H1 (cell line): Measurements from ENCODE around the gene RAB3GAP1. TPM values are rescaled to one million over a fixed set of nuclear protein-coding genes. Genes with fewer than 3 reads are reported as not detected.

Experiments
- CTCF ChIA-PET: fragments of 300-600 bp; sonication (Branson Sonifier 250); formaldehyde crosslinking; loops from one replicate; lab custom pipeline; 2021; ENCODE audit not compliant: partially characterized antibody; lab: Charles Lee
- POLR2A ChIA-PET: fragments of 300-600 bp; sonication (Branson Sonifier 250); formaldehyde crosslinking; loops from one replicate; lab custom pipeline; 2021; ENCODE audit warnings: inconsistent platforms; ENCODE audit not compliant: partially characterized antibody; lab: Charles Lee
- DNase-seq, 2 experiments: peaks; one replicate each; pipeline versions ENCODE4 v3.0.0 to v3.0.0-alpha.2; 2010 to 2022; ENCODE audit warnings: low spot score in 2 of 2, low read depth in 1 of 2, mixed read lengths in 1 of 2
- FAIRE-seq: peaks from 2 replicates; lab custom pipeline; 2011; peaks lifted over from hg19 to GRCh38; lab: Jason Lieb, UNC
- H2AFZ ChIP-seq: 2 replicates; pipeline ENCODE4 v1.8.1; 2012; ENCODE audit warnings: low read length, inconsistent platforms
- H2AK5ac ChIP-seq: 2 replicates; pipeline ENCODE4 v1.6.1; 2013; ENCODE audit warnings: low read depth, low read length
- H2BK120ac ChIP-seq: replicated peaks from 2 replicates; pipeline ENCODE3; 2013; ENCODE audit warnings: low read depth, low read length, inconsistent platforms
- H2BK12ac ChIP-seq: 2 replicates; pipeline ENCODE4 v1.6.1; 2013; ENCODE audit warnings: low read depth, low read length
- H2BK15ac ChIP-seq: 2 replicates; pipeline ENCODE4 v1.6.1; 2013; ENCODE audit warnings: low read length
- H2BK20ac ChIP-seq: 2 replicates; pipeline ENCODE4 v1.6.1; 2013; ENCODE audit warnings: low read length
- H2BK5ac ChIP-seq: 2 replicates; pipeline ENCODE4 v1.6.1; 2013; ENCODE audit warnings: low read depth, low read length
- H3K14ac ChIP-seq: 2 replicates; pipeline ENCODE4 v1.6.1; 2013; ENCODE audit warnings: inconsistent platforms; ENCODE audit not compliant: insufficient read length
- H3K18ac ChIP-seq: 2 replicates; pipeline ENCODE4 v1.6.1; 2013; ENCODE audit warnings: low read length; ENCODE audit errors: extremely low read depth
- H3K23ac ChIP-seq: 2 replicates; pipeline ENCODE4 v1.6.1; 2013; ENCODE audit warnings: inconsistent platforms; ENCODE audit not compliant: insufficient read length
- H3K23me2 ChIP-seq: 2 replicates; pipeline ENCODE4 v1.6.1; 2013; ENCODE audit warnings: low read depth, low read length
- H3K27ac ChIP-seq: 2 replicates; pipeline ENCODE4 v1.6.1; 2011; ENCODE audit warnings: low read depth, low read length, inconsistent platforms
- H3K27me3 ChIP-seq, 4 experiments: replicated peaks in 1 of 4; 1 replicate in 1 of 4; 2 replicates in 3 of 4; pipeline versions ENCODE4 v1.6.1 to v1.8.1; 2011 to 2013; ENCODE audit warnings: low read length in 3 of 4, mild to moderate bottlenecking in 3 of 4, inconsistent platforms in 2 of 4, mixed read lengths in 2 of 4, moderate library complexity in 1 of 4; ENCODE audit not compliant: control insufficient read depth in 3 of 4, insufficient read depth in 3 of 4; ENCODE audit errors: extremely low read depth in 1 of 4
- H3K36me3 ChIP-seq, 4 experiments: 2 replicates each; pipeline versions ENCODE4 v1.6.1 to v1.8.1; 2011 to 2013; ENCODE audit warnings: mild to moderate bottlenecking in 4 of 4, low read length in 3 of 4, moderate library complexity in 2 of 4, control low read depth in 1 of 4, inconsistent platforms in 1 of 4; ENCODE audit not compliant: insufficient read depth in 4 of 4, control insufficient read depth in 2 of 4
- H3K4ac ChIP-seq: replicated peaks from 2 replicates; pipeline ENCODE3; 2013; ENCODE audit warnings: low read length, low read depth, mixed read lengths, inconsistent platforms; ENCODE audit not compliant: insufficient read length
- H3K4me1 ChIP-seq, 4 experiments: replicated peaks in 1 of 4; 1 replicate in 1 of 4; 2 replicates in 3 of 4; pipeline versions ENCODE4 v1.6.1 to v1.8.1; 2011 to 2013; ENCODE audit warnings: low read length in 3 of 4, inconsistent platforms in 2 of 4, mixed read lengths in 1 of 4; ENCODE audit not compliant: insufficient read depth in 4 of 4, control insufficient read depth in 3 of 4
- H3K4me2 ChIP-seq, 2 experiments: 2 replicates each; pipeline versions ENCODE4 v1.6.1 to v1.8.1; 2011 to 2013; ENCODE audit warnings: low read depth in 2 of 2, low read length in 2 of 2, control low read depth in 1 of 2, inconsistent platforms in 1 of 2, mild to moderate bottlenecking in 1 of 2; ENCODE audit not compliant: insufficient read depth in 1 of 2
- H3K4me3 ChIP-seq, 4 experiments: fragments of 200-600, 300-600 bp in 1 of 4; sonication (generic), shearing (Covaris generic), sonication (Bioruptor Twin) in 1 of 4; 2 replicates each; pipeline versions ENCODE4 v1.5.1 to v1.8.1; 2011 to 2016; ENCODE audit warnings: low read length in 4 of 4, low read depth in 3 of 4, control low read depth in 2 of 4, inconsistent platforms in 2 of 4, mild to moderate bottlenecking in 2 of 4, mixed read lengths in 1 of 4, moderate library complexity in 1 of 4; ENCODE audit not compliant: insufficient read depth in 2 of 4; ENCODE audit errors: extremely low read depth in 1 of 4
- H3K56ac ChIP-seq: replicated peaks from 2 replicates; pipeline ENCODE3; 2013; ENCODE audit warnings: low read depth, mild to moderate bottlenecking, mixed read lengths, low read length, inconsistent platforms; ENCODE audit not compliant: insufficient read length
- H3K79me1 ChIP-seq: 2 replicates; pipeline ENCODE4 v1.6.1; 2013; ENCODE audit warnings: low read depth, low read length, control low read depth
- H3K79me2 ChIP-seq, 2 experiments: 2 replicates each; pipeline versions ENCODE4 v1.6.1 to v1.8.1; 2012 to 2013; ENCODE audit warnings: low read length in 2 of 2, mild to moderate bottlenecking in 2 of 2, inconsistent platforms in 1 of 2; ENCODE audit not compliant: insufficient read depth in 2 of 2, control insufficient read depth in 1 of 2
- H3K9ac ChIP-seq, 4 experiments: replicated peaks in 1 of 4; 1 replicate in 1 of 4; 2 replicates in 3 of 4; pipeline versions ENCODE4 v1.6.1 to v1.8.1; 2011 to 2013; ENCODE audit warnings: low read depth in 3 of 4, low read length in 3 of 4, control low read depth in 2 of 4, mild to moderate bottlenecking in 2 of 4, moderate library complexity in 2 of 4, inconsistent platforms in 1 of 4; ENCODE audit errors: extremely low read depth in 1 of 4
- H3K9me3 ChIP-seq, 2 experiments: 2 replicates each; pipeline versions ENCODE4 v1.6.1 to v1.8.1; 2012 to 2013; ENCODE audit warnings: mild to moderate bottlenecking in 2 of 2, moderate library complexity in 2 of 2, control low read depth in 1 of 2, inconsistent platforms in 1 of 2, low read depth in 1 of 2, low read length in 1 of 2, mixed read lengths in 1 of 2; ENCODE audit not compliant: insufficient read depth in 2 of 2
- H4K20me1 ChIP-seq, 2 experiments: replicated peaks in 1 of 2; 2 replicates each; pipeline versions ENCODE3 to v1.8.1; 2011 to 2013; ENCODE audit warnings: inconsistent platforms in 2 of 2, low read length in 2 of 2, mild to moderate bottlenecking in 1 of 2; ENCODE audit not compliant: insufficient read depth in 2 of 2, control insufficient read depth in 1 of 2
- H4K5ac ChIP-seq: 2 replicates; pipeline ENCODE4 v1.6.1; 2013; ENCODE audit warnings: low read length, low read depth, mixed read lengths, inconsistent platforms; ENCODE audit not compliant: insufficient read length
- H4K8ac ChIP-seq: 2 replicates; pipeline ENCODE4 v1.8.0; 2013; ENCODE audit warnings: mild to moderate bottlenecking, moderate library complexity, low read length, inconsistent platforms; ENCODE audit not compliant: insufficient read depth; ENCODE audit errors: extremely low read depth
- H4K91ac ChIP-seq: replicated peaks from 2 replicates; pipeline ENCODE3; 2013; ENCODE audit warnings: low read length, mixed read lengths, inconsistent platforms; ENCODE audit not compliant: insufficient read length
- BCL11A ChIP-seq, 2 experiments: IDR thresholded peaks; one replicate each; pipeline ENCODE4 v1.6.1; 2011; ENCODE audit warnings: low read depth in 2 of 2, low read length in 2 of 2, mild to moderate bottlenecking in 2 of 2
- CREB1 ChIP-seq: IDR thresholded peaks from 2 replicates; pipeline ENCODE4 v1.6.1; 2012; ENCODE audit warnings: inconsistent platforms
- EZH2 ChIP-seq: fragments of 200-600 bp; sonication (generic); IDR thresholded peaks from 2 replicates; pipeline ENCODE4 v1.7.1; 2012; ENCODE audit warnings: low read depth, mild to moderate bottlenecking, moderate library complexity, low read length, inconsistent platforms; ENCODE audit not compliant: severe bottlenecking
- KDM4A ChIP-seq: IDR thresholded peaks from one replicate; pipeline ENCODE4 v1.7.1; 2012; ENCODE audit warnings: low read depth, mild to moderate bottlenecking, moderate library complexity, low read length, inconsistent platforms; ENCODE audit not compliant: severe bottlenecking
- POLR2AphosphoS5 ChIP-seq: IDR thresholded peaks from 2 replicates; pipeline ENCODE4 v1.6.1; 2011; ENCODE audit warnings: low read depth, low read length
- RFX5 ChIP-seq: IDR thresholded peaks from 2 replicates; pipeline ENCODE4 v1.6.1; 2011; ENCODE audit warnings: low read depth, low read length, improper control_type of control experiment, borderline replicate concordance
- TAF7 ChIP-seq: optimal IDR thresholded peaks from 2 replicates; pipeline ENCODE3; 2011; ENCODE audit warnings: low read depth, mild to moderate bottlenecking, inconsistent platforms, low read length, moderate library complexity, borderline replicate concordance
- WGBS, 2 experiments: shearing (Covaris generic) in 1 of 2; methylation state at CpG; one replicate each; pipeline versions ENCODE4 v1.1.6 to v1.1.7; 2013 to 2015; ENCODE audit warnings: low lambda C conversion rate in 2 of 2, mixed read lengths in 2 of 2, inconsistent platforms in 1 of 2, low coverage in 1 of 2, missing lambda C conversion rate in 1 of 2; ENCODE audit not compliant: insufficient replicate concordance in 2 of 2, insufficient coverage in 1 of 2, insufficient read length in 1 of 2; ENCODE audit errors: extremely low coverage in 1 of 2, missing lambda C conversion rate in 1 of 2; 5-methylcytosine and 5-hydroxymethylcytosine counted together
- polyA plus RNA-seq, 7 experiments: library from polyadenylated mRNA; depleted of rRNA in 3 of 7; stranded (reverse) in 5 of 7; unstranded in 2 of 7; fragments of >200 nt in 5 of 7; fragments of 200-250 nt in 2 of 7; gene quantifications; 1 replicate in 5 of 7; 2 replicates in 1 of 7; 4 replicates in 1 of 7; pipeline versions ENCODE4 v1.2.1 to v1.2.3, GENCODE V29; 2011 to 2013; ENCODE audit warnings: missing spikeins in 2 of 7, mixed read lengths in 2 of 7
- total RNA-seq: library from RNA; stranded (reverse); fragmentation: NEBNext Ultra II Directional; extraction: Animal tissue kit (Norgen Biotek cat#: 25700); gene quantifications from 2 replicates; pipeline ENCODE4 v1.2.1, GENCODE V29; 2021
- TF ChIP-seq, protein P1 (sequence below), 3 experiments: IDR thresholded peaks; 1 replicate in 2 of 3; 2 replicates in 1 of 3; pipeline versions ENCODE4 v1.5.1 to v1.6.1; 2011; ENCODE audit warnings: low read length in 3 of 3, mild to moderate bottlenecking in 3 of 3, inconsistent platforms in 2 of 3, low read depth in 1 of 3, moderate library complexity in 1 of 3; ENCODE audit not compliant: insufficient read depth in 1 of 3; ENCODE audit errors: control extremely low read depth in 1 of 3

RAB3GAP1 gene
- total and polyA plus RNA-seq, 2 of the 8 experiments (the other 6 are each of a cell fraction or from before 2014, with no cell fraction given): 9.8 to 28.6 TPM

DNA sequence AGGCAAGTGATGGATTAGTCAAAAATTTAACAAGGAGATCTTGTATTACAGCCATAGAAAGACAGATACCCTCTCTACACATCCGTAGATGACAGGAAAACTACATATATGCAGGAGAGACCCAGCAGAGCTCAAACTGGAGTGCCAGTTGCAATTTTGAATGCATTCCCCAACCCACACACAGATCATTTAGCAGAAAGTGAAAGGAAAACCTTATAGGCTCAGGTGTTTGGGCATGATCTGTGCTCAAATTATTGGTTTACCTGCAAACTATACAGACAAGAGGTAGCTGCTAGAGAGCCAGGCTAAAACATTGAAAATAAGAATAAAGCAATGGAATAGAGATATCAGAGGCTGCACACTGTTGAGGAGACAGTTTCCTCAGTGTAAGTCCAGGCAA lies 51.8 kb downstream of the RAB3GAP1 start:
- H3K27me3 ChIP-seq: no peaks in the 10 kb centered on the region
- H3K4me1 ChIP-seq: no peaks in the 10 kb centered on the region
- no peak overlapping the region for H4K5ac ChIP-seq
- H3K79me1 ChIP-seq: no peaks in the 10 kb centered on the region; the same call in 1 of the 2 replicates
- H2AK5ac ChIP-seq: no peak overlapping the region
- FAIRE-seq: no peak
- H3K9me3 ChIP-seq: peaks cover 8 to 17% of the 10 kb centered on the region in 2 experiments; a peak in 3 of 4 replicates
- H2BK12ac ChIP-seq: no peak overlapping the region
- H3K4ac ChIP-seq: no peak overlapping the region
- no peak overlapping the region for H3K4me3 ChIP-seq
- CTCF ChIA-PET: interaction anchor here (0.6 to 1.4 kb wide), 2 partner anchors 9 to 10 kb away, joined by 3 to 4 read pairs; no protein-coding TSS in a partner anchor
- 93% methylated on average over 1 of the region's 1 CpG; no CpG with 5 or more reads in 1 of the 2 experiments for WGBS, 2 experiments
- no peak overlapping the region for H4K91ac ChIP-seq
- no peak overlapping the region for H3K27ac ChIP-seq
- no peak overlapping the region for H2AFZ ChIP-seq
- no peak overlapping the region for H2BK15ac ChIP-seq
- no peak overlapping the region for H3K23ac ChIP-seq
- H3K79me2 ChIP-seq: no peaks in the 10 kb centered on the region
- H3K4me2 ChIP-seq: no peak overlapping the region
- no peak overlapping the region for H3K9ac ChIP-seq
- H4K8ac ChIP-seq: no peak overlapping the region
- no peak for DNase-seq
- no peak overlapping the region for H3K14ac ChIP-seq
- no peaks in the 10 kb centered on the region; the same call in 1 of the 2 replicates for H3K23me2 ChIP-seq
- no peak overlapping the region for H3K56ac ChIP-seq
- H2BK20ac ChIP-seq: no peak overlapping the region
- H3K18ac ChIP-seq: no peak overlapping the region
- H4K20me1 ChIP-seq: peaks cover 0 to 2% of the 10 kb centered on the region in 2 experiments
- no peak overlapping the region for H2BK120ac ChIP-seq
- peaks cover 0 to 20% (median 3%) of the 10 kb centered on the region in 4 experiments; a peak in 4 of 8 replicates for H3K36me3 ChIP-seq
- TF ChIP-seq RFX5 (no peak), EZH2 (no peak), POLR2AphosphoS5 (no peak), TAF7 (no peak), CREB1 (no peak), KDM4A (no peak), BCL11A (IDR thresholded peaks at IDR 0.05; ENCODE audit: low read depth in 2 of 2, low read length in 2 of 2) (no peak)
- TF ChIP-seq, protein P1, sequence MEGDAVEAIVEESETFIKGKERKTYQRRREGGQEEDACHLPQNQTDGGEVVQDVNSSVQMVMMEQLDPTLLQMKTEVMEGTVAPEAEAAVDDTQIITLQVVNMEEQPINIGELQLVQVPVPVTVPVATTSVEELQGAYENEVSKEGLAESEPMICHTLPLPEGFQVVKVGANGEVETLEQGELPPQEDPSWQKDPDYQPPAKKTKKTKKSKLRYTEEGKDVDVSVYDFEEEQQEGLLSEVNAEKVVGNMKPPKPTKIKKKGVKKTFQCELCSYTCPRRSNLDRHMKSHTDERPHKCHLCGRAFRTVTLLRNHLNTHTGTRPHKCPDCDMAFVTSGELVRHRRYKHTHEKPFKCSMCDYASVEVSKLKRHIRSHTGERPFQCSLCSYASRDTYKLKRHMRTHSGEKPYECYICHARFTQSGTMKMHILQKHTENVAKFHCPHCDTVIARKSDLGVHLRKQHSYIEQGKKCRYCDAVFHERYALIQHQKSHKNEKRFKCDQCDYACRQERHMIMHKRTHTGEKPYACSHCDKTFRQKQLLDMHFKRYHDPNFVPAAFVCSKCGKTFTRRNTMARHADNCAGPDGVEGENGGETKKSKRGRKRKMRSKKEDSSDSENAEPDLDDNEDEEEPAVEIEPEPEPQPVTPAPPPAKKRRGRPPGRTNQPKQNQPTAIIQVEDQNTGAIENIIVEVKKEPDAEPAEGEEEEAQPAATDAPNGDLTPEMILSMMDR (IDR thresholded peaks at IDR 0.05; ENCODE audit: control extremely low read depth in 1 of 3, insufficient read depth in 1 of 3, low read depth in 1 of 3, low read length in 3 of 3): no peak
- TF ChIP-seq, all 59 proteins: peak for 0
- H2BK5ac ChIP-seq: no peak overlapping the region
- POLR2A ChIA-PET: no interaction called here
